Lung (tissue), 12 donors: Measurements from ENCODE around the gene SPINK8. TPM values are rescaled to one million over a fixed set of nuclear protein-coding genes. Genes with fewer than 3 reads are reported as not detected.
"Not testable (repeated sequence)": the region's sequence is repeated elsewhere in the genome, so short reads cannot be mapped to it uniquely, and the experiment has no call there.

Source experiments
- ATAC-seq: fragments of 200-7000 bp; cut with Tn5 transposase; one replicate; pipeline ENCODE4 v1.9.1; 2020; ENCODE audit warnings: moderate number of reproducible peaks; ENCODE audit not compliant: insufficient read depth, low FRiP score
- DNase-seq, 3 donors: peaks; one replicate each; pipeline ENCODE4 v3.0.0-alpha.2; 2013 to 2017
- H3K27ac ChIP-seq, 2 donors: one replicate each; pipeline ENCODE4 v1.5.1; 2013; ENCODE audit warnings: mild to moderate bottlenecking in 2 of 2, moderate library complexity in 2 of 2, control low read depth in 1 of 2, inconsistent platforms in 1 of 2, low read depth in 1 of 2, low read length in 1 of 2
- H3K27me3 ChIP-seq, 3 donors: one replicate each; pipeline ENCODE4 v1.5.1; 2013; ENCODE audit warnings: low read length in 2 of 3; ENCODE audit not compliant: control insufficient read depth in 3 of 3, insufficient read depth in 3 of 3
- H3K36me3 ChIP-seq, 4 donors: one replicate each; pipeline ENCODE4 v1.5.1; 2013; ENCODE audit warnings: low read length in 4 of 4, mild to moderate bottlenecking in 1 of 4, moderate library complexity in 1 of 4; ENCODE audit not compliant: control insufficient read depth in 4 of 4, insufficient read depth in 4 of 4
- H3K4me1 ChIP-seq, 5 donors: one replicate each; pipeline ENCODE4 v1.5.1; 2013; ENCODE audit warnings: low read length in 5 of 5, mild to moderate bottlenecking in 2 of 5, moderate library complexity in 1 of 5; ENCODE audit not compliant: control insufficient read depth in 5 of 5, insufficient read depth in 5 of 5
- H3K4me3 ChIP-seq: one replicate; pipeline ENCODE4 v1.5.1; 2013; ENCODE audit warnings: mild to moderate bottlenecking, control low read depth, moderate library complexity
- H3K9ac ChIP-seq, 2 donors: one replicate each; pipeline ENCODE4 v1.5.1; 2013; ENCODE audit warnings: low read length in 2 of 2, control low read depth in 1 of 2; ENCODE audit not compliant: insufficient read depth in 1 of 2
- H3K9me3 ChIP-seq, 4 donors: one replicate each; pipeline ENCODE4 v1.5.1; 2013; ENCODE audit warnings: low read length in 3 of 4, mild to moderate bottlenecking in 1 of 4, moderate library complexity in 1 of 4; ENCODE audit not compliant: control insufficient read depth in 4 of 4, insufficient read depth in 3 of 4
- WGBS, 2 donors: extraction: QIAGEN DNeasy Blood & Tissue Kit; methylation state at CpG; one replicate each; pipeline ENCODE4 v1.1.7; 2013; 5-methylcytosine and 5-hydroxymethylcytosine counted together
- polyA plus RNA-seq, 2 donors: library from polyadenylated mRNA; stranded (reverse); fragments of 200-250 nt; gene quantifications; one replicate each; pipeline ENCODE4 v1.2.1, GENCODE V29; 2013
- total RNA-seq, 2 donors: library from RNA; depleted of rRNA in 1 of 2; stranded (reverse); fragments of >200 nt in 1 of 2; gene quantifications; one replicate each; pipeline ENCODE4 v1.2.1, GENCODE V29; 2014 to 2021
- TF ChIP-seq, protein P1 (sequence below): IDR thresholded peaks from 2 replicates; pipeline ENCODE4 v1.5.1; 2012; ENCODE audit warnings: mild to moderate bottlenecking; ENCODE audit errors: control extremely low read depth, extremely low read depth
- donor health status: control.
- donor health status: control.
- donor health status: Bipolar disorder and iron deficiency.
- donor health status: healthy.
- donor health status: DM: yes; HTN: yes; CAD: no.

The SPINK8 gene
- total and polyA plus RNA-seq, 4 donors, result not detected

DNA sequence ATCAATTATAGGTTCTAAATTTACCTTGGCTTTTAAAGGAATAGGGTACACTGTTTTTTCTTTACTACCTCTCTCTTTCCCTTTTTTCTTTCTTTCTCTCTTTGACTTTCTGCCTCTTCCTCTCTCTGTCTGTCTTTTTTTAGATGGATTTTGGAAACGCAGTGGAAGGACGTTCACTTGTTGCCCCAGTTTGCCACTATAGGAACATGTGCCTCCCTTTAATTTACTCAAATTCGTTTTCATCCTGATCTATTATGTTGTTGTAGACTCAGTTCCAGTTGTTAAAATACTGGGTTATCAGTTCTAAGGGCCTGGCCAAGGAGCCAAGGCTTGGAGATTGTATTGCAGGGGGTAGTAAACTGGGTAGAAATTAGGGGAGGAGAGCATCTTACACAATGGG, 1.1 kb upstream of the SPINK8 start:
- H3K4me1 ChIP-seq, result no peaks in the 10 kb centered on the region
- no peaks in the 10 kb centered on the region for H3K9me3 ChIP-seq
- no peaks in the 10 kb centered on the region for H3K36me3 ChIP-seq
- DNase-seq, result no peak
- H3K27ac ChIP-seq, result no peak overlapping the region
- TF ChIP-seq, protein P1, sequence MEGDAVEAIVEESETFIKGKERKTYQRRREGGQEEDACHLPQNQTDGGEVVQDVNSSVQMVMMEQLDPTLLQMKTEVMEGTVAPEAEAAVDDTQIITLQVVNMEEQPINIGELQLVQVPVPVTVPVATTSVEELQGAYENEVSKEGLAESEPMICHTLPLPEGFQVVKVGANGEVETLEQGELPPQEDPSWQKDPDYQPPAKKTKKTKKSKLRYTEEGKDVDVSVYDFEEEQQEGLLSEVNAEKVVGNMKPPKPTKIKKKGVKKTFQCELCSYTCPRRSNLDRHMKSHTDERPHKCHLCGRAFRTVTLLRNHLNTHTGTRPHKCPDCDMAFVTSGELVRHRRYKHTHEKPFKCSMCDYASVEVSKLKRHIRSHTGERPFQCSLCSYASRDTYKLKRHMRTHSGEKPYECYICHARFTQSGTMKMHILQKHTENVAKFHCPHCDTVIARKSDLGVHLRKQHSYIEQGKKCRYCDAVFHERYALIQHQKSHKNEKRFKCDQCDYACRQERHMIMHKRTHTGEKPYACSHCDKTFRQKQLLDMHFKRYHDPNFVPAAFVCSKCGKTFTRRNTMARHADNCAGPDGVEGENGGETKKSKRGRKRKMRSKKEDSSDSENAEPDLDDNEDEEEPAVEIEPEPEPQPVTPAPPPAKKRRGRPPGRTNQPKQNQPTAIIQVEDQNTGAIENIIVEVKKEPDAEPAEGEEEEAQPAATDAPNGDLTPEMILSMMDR, result no peak
- no peaks in the 10 kb centered on the region for H3K27me3 ChIP-seq
- H3K9ac ChIP-seq, result no peak overlapping the region
- H3K4me3 ChIP-seq, result no peak overlapping the region
- ATAC-seq, result no peak
- WGBS, 2 donors, result 79 to 82% methylated on average over 3 of the region's 3 CpGs

DNA sequence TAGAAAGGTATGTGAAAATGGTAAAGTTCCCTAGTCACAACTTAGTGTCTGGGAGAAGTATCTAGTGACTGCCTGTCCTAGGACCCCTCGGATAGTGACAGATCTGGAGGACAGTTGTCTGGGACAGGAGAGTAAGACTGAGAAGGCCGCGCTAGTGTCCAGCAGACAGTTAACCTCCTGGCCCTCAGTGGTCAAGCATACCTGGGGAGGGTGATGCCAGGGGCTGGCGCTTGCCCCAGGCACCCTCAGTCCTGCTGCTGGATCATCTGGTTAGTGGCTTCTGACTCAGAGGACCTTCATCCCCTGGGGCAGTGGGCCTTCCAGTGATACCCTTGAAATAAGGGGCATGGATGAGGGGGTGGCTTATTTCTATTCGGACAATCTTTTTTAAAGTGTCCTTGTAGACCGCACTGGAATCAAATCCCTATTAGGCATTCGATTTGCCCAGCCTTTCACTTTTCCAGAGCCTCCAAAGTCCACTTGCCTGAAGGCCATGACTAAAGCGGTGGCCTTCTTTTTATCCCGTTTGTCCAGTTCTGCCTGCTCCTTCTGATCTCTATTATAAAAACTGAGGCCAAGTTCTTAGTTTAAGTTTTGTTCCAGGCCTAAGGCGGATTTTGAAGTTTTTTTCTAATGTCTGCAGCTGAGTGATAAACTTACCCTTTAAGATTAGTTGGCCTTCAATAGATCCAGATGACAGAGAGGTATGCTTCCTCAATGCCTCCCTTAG, 1.6 kb downstream of the SPINK8 start:
- H3K9me3 ChIP-seq, H3K36me3 ChIP-seq, DNase-seq, H3K9ac ChIP-seq, ATAC-seq, H3K4me1 ChIP-seq, H3K27me3 ChIP-seq, H3K4me3 ChIP-seq, H3K27ac ChIP-seq: not testable (repeated sequence)
- WGBS, 2 donors, result 96 to 97% methylated on average over 10 of the region's 10 CpGs

DNA sequence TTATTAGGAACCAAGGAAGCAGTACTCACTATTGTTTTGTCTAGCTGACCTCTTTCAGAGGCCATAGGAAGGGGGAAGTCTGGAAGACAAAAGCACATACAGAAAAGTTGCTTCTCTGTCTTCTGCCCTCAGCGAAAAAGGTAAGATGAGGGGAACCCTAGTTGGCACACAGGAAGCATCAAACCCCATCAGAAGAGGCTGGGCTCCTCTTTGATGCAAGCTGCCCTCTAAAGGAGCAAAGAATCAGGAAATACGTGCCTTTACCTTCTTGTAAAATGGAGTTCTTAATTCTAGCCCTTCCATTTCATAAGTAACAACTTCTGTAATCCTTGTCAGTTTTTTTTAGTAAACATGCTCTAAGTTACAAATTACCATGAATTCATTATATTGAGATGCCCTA, 12.5 kb downstream of the SPINK8 start:
- Histone ChIP-seq H3K27ac (no peak overlapping the region), H3K9ac (no peak overlapping the region)

DNA sequence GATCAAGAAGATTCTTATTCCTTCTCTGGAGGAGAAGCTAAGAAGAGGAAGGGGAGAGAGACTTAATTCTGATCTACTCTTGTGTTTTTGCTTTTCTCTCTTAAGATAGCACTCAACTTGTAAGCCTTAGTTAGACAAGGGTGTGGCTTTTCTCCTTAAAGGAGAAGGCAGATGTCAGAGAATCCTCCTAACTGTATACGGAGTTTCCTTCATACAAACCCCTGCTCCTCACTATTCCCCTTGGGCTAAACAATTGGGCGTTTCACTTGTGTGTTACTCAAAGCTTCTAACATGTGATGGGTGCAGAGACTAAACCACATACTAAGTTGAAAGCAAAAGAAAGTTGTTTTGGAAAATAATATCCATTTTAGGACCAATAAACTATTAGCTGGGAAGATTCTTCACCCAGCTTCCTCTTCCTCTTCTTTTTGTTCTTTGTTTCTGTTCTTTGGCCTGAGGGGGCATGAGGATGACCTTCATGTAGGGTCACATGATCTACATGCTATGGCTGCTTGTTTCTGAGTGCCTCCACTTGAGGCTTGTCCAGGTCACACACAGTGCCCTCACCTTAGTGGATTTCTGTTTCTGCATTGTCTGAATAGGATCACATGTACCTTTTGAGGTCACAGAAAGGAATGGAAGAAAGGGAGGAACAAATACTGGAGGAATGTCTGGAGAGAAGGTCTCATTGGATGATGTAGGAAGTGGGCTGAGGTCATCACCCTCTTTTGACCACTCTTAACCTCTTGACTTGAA, 14.6 kb downstream of the SPINK8 start:
- TF ChIP-seq, protein P1, result no peak
- 65 to 68% methylated on average over 2 of the region's 2 CpGs for WGBS, 2 donors
- DNase-seq (no peak), ATAC-seq (no peak)
- H3K9me3 ChIP-seq, result peaks cover 0 to 12% (median 4%) of the 10 kb centered on the region in 4 donors
- H3K36me3 ChIP-seq, result no peaks in the 10 kb centered on the region
- H3K4me1 ChIP-seq, result no peaks in the 10 kb centered on the region
- no peak overlapping the region for H3K27ac ChIP-seq
- H3K4me3 ChIP-seq, result no peak overlapping the region
- H3K9ac ChIP-seq, result no peak overlapping the region
- no peaks in the 10 kb centered on the region for H3K27me3 ChIP-seq

More for the DNA sequence above, 12.5 kb downstream of the SPINK8 start:
- Histone ChIP-seq H3K27me3 (no peaks in the 10 kb centered on the region), H3K4me3 (no peak overlapping the region), H3K36me3 (no peaks in the 10 kb centered on the region), H3K4me1 (no peaks in the 10 kb centered on the region), H3K9me3 (peaks cover 0 to 2% (median 0%) of the 10 kb centered on the region in 4 donors)
- TF ChIP-seq, protein P1, result no peak
- 41 to 44% methylated on average over 2 of the region's 2 CpGs for WGBS, 2 donors
- DNase-seq (no peak), ATAC-seq (no peak)
